Dedifferentiated amniotic fluid mesenchymal stem cell (primary cell): Measurements from ENCODE around the gene USP20.
"Not testable (repeated sequence)": the region's sequence is repeated elsewhere in the genome, so short reads cannot be mapped to it uniquely, and the experiment has no call there.

ENCODE experiments used
- DNase-seq: peaks from one replicate; pipeline ENCODE4 v3.0.0-alpha.2; 2016; ENCODE audit errors: extremely low spot score

Gene USP20

GRCh38 chr9:129889941-129890717 is 54.9 kb downstream of the USP20 start:
- no peak for DNase-seq

- not testable (repeated sequence) for DNase-seq
Measured at GRCh38 chr9:129890718-129891299, 55.6 kb downstream of the USP20 start.

DNA sequence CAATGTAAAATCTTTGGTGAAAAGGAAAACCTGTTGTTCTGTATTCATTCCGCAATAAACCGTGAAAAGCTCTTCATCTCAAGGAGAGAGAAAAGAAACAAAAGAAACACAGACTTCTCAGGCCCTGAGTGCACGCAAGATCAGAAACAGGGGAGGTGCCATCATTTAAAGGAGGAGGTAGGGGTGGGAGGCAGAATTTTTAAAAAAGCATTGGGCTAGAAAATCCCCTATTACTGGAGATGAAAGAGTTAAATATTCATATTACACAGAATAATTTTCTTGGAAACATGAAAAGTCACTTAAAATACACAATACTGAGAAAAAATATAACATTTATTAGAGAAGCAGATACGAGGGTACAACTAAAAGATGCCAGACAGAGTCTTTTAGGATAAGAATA is 56.3 kb downstream of the USP20 start:
- no peak for DNase-seq

DNA sequence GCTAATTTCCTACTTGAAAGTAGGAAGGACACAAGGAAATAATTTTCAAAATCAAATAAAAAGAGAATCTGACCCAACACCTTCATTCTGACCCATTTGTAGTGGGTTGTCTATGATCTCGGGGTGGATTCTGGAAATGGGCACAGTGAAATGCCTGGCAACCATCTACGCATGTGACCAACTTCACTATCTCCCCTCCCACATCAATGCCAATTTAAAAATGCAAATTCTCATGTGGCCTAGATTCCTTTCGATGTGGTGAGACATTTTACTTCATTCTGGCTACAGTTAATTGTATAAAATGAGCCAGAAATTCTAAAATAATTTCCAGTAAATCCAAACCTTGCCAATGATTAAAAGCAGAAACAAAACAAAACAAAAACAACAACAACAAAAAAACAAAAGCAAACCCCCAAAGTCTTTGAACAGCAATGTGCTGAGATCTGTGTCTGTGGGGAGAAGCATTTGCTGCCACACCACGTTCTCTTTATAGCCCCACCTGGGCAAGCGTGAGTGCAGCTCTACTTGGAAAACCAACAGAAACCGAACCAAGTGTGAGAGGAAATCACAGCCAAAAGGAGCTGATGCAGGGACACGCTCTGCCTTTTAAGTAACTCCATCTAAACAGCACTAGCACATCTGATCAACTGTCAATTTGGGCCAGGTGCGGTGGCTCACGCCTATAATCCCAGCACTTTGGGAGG is 59.0 kb downstream of the USP20 start:
- no peak for DNase-seq

GRCh38 chr9:129895376-129896268 is 60.4 kb downstream of the USP20 start:
- no peak for DNase-seq

DNA sequence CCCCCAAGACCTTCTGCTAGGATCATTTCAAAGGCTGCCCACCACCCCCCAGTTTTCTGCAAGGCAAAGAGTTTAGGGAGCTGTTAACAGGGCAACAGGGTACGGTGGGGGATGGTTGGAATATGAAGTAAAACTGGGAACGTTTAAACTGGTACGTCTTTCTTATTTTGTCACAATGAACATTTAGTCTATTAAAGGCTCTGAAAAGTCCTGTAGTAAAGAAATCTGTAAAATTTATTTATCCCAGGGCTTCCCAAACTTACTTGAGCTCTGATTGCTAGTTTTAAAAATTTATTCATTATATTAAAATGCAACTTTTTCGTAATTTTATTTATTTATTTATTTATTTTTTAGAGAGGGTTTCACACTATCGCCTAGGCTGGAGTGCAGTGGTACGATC is 62.0 kb downstream of the USP20 start:
- no peak for DNase-seq

DNA sequence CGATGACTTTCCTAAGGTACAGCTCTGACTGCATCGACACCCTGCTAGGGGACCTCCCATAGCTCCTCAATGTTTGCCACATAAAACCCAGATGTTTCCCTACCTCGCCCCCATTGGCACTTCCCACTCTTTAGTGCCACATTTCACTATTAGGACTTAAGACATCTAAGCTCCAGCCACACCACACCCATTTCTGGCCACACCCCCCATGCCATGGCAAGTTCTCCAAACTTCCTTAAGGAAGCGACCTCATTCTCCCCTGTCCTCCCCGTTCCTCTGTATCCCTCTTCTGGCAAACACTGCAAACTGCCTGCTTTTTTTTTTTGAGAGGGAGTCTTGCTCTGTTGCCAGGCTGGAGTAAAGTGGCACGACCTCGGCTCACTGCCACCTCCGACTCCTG is 62.9 kb downstream of the USP20 start:
- no peak for DNase-seq

DNA sequence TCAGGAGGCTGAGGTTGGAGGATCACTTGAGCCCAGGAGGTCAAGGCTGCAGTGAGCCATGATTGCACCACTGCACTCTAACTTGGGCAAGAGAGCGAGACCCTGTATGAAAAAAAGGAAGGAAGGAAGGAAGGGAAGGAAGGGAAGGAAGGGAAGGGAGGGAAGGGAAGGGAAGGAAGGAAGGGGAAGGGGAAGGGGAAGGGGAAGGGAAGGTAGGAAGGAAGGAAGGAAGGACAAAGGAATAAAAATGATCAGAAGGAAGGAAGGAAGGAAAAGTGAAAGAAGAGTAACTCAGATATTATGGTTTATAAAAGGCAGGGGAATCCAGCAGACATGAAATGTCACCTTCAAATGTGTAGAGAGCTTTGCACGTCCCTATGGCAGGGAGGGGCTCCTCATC is 64.4 kb downstream of the USP20 start:
- DNase-seq: no peak

DNA sequence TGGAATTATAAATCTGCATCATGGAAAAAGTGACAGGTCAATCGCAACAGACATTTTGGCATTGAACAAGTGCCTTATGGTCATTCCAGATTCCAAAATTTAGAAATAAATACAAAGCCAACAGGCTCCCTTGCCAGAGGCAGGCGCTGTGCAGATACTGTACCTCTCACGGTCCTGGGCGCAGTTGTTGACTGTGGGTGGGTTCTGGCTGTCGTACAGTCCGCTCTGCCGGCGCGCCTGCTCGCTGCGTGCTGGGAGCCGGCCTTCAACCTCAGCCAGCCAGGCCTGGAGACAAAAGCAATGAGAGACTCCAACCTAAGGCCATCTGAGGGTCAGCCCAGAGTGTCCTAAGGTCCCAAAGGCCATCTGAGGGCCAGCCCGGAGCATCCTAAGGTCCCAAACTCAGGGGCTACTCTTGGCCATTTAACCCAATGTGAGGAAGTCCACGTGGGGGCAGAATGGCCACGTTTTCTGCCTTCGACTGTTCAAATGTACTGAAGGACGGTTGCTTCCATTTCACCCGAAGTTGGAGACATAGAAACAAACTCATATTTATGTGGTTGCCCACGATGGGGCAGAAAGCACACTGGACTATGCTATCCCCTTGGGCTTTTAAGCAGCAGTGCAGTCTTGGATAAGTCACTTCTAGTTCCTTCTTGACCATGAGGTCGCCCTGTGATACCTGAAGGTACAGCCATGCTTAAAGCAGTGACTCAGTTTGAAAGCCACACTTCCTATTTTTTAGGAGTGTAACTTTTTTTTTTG is 65.2 kb downstream of the USP20 start:
- DNase-seq: no peak

DNA sequence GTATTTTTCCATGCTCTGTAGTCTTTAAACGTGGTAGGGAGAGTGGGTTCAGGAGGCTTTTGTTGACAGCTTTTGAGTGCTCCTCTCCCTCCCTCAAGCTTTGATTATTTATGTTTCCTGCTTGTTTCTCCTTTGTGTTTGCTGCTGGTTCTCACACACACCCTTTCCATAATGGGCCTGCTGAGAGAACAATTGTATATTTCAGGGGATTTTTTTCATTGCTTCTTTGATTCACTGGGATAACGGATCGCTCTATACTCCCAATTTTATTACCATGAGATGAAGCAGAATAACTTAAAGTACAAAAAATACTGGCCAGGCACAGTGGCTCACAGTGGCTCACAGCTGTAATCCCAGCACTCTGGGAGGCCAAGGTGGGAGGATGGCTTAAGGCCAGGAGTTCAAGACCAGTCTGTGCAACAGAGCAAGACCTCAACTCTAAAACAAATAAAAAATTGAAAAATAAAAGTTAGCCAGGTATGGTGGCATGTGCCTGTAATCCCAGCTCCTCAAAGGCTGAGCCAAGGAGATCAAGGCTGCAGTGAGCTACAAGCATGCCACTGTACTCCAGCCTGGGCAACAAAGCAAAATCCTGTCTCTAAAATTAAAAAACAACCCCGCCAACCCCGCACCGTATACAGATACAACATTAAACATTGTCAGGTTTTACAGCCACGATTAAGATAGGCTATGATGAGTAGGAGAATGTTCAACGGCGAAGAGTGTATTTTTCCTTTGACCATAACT is 66.9 kb downstream of the USP20 start:
- no peak for DNase-seq

GRCh38 chr9:129902740-129903134 is 67.5 kb downstream of the USP20 start:
- no peak for DNase-seq

GRCh38 chr9:129904734-129905133 is 69.5 kb downstream of the USP20 start:
- DNase-seq: no peak

DNA sequence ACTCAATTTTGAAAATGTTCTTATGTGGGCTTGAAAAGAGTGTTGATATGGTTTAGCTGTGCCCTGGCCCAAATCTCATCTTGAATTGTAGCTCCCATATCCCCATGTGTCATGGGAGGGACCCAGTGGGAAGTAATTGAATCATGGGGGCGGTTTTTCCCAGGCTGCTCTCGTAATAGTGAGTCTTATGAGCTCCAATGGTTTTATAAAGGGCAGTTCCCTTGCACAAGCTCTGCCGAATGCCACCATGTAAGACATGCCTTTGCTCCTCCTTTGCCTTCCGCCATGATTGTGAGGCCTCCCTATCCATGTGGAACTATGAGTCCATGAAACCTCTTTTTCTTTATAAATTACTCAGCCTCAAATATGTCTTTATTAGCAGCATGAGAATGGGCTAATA is 71.0 kb downstream of the USP20 start:
- no peak for DNase-seq

DNA sequence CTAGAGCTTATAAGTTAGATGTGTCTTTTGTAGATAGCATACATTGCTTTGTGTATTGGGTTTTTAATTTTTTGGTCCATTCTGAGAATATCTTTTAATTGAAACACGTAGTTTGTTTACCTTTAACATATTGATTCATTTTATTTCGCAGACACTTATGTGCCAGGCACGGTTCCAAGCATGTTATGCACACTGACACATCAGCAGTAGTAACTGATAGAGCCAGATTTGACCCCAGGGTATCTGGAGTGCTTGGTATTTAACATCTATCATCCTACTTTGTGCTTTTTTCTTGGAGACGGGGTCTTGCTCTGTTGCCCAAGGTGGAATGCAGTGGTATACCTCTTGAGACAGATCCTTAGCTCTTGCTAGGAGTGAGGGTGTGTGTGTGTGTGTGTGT is 71.9 kb downstream of the USP20 start:
- DNase-seq: no peak

DNA sequence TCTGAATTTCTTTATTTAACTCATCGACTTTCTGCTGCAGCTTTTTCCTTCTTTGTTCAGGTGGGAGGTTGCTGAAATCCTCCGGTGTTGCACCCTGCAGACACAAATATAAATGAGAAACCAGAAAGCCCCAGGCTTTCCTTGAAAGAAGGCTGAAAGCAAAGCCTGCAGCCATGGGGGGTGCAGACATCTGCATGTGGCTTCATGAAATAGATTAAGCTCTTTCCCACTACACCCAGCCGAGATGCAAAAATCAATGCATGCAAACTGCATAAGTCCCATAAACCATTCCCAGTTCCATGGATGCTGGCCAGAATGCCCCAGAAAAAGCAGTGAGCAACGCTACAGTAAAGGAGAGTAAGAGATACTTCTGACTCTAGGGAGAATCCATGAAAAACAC is 73.6 kb downstream of the USP20 start:
- DNase-seq: no peak

DNA sequence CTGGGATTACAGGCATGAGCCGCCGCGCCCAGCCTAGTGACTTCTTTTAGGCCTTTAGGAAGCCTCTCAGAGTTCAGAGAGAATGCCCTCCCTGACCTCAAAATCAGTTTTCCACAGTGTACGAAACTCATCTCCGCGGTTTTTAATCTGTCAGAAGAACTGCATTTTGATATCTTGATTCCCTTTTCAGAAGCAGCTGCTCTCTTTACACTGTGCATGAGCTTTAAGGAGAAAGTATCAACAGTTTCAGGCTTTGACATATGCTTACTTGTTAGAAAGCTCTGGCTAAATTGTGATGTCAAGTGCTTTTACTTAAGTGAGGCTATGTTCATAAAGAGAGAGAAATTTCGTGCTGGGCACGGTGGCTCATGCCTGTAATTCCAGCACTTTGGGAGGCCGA is 74.6 kb downstream of the USP20 start:
- no peak for DNase-seq

DNA sequence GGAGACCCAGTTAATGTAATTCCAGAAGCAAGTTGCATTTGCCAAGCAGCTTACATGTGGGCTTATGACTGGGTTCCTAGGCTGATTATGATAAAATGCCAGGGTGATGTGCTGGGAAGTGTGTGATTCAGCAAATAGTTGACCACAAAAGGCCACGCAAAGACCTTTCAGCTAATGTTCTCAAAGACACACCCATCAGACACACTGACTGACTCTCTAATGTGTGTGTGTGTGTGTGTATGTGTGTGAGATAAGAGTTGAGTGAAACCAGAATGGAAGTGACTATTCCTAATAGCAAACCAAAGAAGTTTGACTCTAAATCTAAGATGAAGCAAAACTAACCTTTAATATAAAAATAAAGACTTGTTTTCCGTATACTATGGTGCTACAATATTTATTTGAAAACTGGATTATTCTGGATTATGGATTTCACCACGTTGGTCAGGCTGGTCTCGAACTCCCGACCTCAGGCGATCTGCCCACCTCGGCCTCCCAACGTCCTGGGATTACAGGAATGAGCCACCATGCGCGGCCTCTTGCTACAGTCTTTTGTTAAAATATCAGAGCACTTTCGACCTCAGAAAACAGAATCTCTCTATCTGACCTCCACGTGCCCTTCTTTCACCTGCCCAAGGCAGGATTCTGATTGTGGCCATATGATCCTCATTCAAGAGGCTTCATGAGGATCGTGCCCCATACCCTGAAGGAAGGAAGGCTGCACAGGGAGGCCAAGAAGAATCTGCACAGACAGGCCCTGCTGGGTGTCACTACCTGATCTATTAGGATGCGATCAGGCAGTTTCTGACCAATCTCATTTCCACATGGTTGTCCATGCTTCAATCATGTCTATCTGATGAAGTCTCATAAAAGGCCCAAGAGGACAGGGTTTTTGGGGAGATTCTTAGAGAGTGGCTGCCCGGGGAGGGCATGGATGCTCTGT is 75.6 kb downstream of the USP20 start:
- DNase-seq: peak; percentile 98

- no peak for DNase-seq
Measured at GRCh38 chr9:129914051-129914450, 78.8 kb downstream of the USP20 start.

- DNase-seq: no peak
Measured at GRCh38 chr9:129916707-129917106, 81.4 kb downstream of the USP20 start.
